ENCODE data around the gene PUS10. TPM values are rescaled to one million over a fixed set of nuclear protein-coding genes. Genes with fewer than 3 reads are reported as not detected.
"Not testable (repeated sequence)": the region's sequence is repeated elsewhere in the genome, so short reads cannot be mapped to it uniquely, and the experiment has no call there.

The PUS10 gene
- total and polyA plus RNA-seq, 2 donors from 2014 or later = 3.0 to 5.7 TPM

- intact Hi-C loops (cut with DNase I) = no loop called here
- Histone ChIP-seq H3K27ac (ENCODE audit: low read depth in 2 of 2, low read length in 2 of 2) (no peak overlapping the region), H3K4me3 (ENCODE audit: low read length in 3 of 3) (no peak overlapping the region), H3K27me3 (ENCODE audit: control insufficient read depth, insufficient read depth, low read length) (no peaks in the 10 kb centered on the region), H3K9ac (ENCODE audit: low read length in 3 of 3) (no peak overlapping the region), H3K9me3 (ENCODE audit: control insufficient read depth in 2 of 3, insufficient read depth in 1 of 3, low read length in 3 of 3) (no peaks in the 10 kb centered on the region), H3K4me1 (ENCODE audit: control insufficient read depth in 2 of 3, insufficient read depth in 2 of 3, low read depth in 1 of 3, low read length in 3 of 3) (no peaks in the 10 kb centered on the region), H3K36me3 (ENCODE audit: control insufficient read depth in 2 of 3, insufficient read depth in 3 of 3, low read length in 3 of 3) (peaks cover 0 to 12% (median 3%) of the 10 kb centered on the region in 3 donors)
- DNase-seq = no peak
- TF ChIP-seq CTCF (IDR thresholded peaks at IDR 0.05; ENCODE audit: borderline replicate concordance, extremely low read depth, insufficient read depth) = no peak
- FAIRE-seq = no peak
These were observed 27.2 kb upstream of the PUS10 start for GRCh38 chr2:61045226-61045625.

DNA sequence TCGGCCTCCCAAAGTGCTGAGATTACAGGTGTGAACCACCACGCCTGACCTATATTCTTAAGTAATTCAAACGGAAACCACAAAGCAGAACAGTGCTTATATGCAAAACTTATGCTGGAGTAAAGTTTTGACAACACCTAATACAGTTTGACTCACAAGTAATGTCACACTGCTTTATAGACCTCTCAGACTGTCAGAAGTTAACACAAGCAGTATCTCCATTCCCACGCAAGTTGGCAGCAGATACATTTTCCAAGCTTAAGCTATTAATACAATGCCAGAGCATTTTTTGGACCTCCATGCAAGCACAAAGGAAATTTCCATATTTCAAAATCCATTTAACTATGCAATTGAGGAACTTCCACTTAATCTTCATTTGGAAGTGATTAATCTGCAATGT is 26.6 kb upstream of the PUS10 start:
- Histone ChIP-seq H3K27ac (ENCODE audit: low read depth in 2 of 2, low read length in 2 of 2) (no peak overlapping the region), H3K9me3 (ENCODE audit: control insufficient read depth in 2 of 3, insufficient read depth in 1 of 3, low read length in 3 of 3) (no peaks in the 10 kb centered on the region), H3K9ac (ENCODE audit: low read length in 3 of 3) (no peak overlapping the region), H3K36me3 (ENCODE audit: control insufficient read depth in 2 of 3, insufficient read depth in 3 of 3, low read length in 3 of 3) (peaks cover 0 to 12% (median 3%) of the 10 kb centered on the region in 3 donors), H3K4me1 (ENCODE audit: control insufficient read depth in 2 of 3, insufficient read depth in 2 of 3, low read depth in 1 of 3, low read length in 3 of 3) (no peaks in the 10 kb centered on the region), H3K27me3 (ENCODE audit: control insufficient read depth, insufficient read depth, low read length) (no peaks in the 10 kb centered on the region), H3K4me3 (ENCODE audit: low read length in 3 of 3) (no peak overlapping the region)
- no peak for TF ChIP-seq CTCF (IDR thresholded peaks at IDR 0.05; ENCODE audit: borderline replicate concordance, extremely low read depth, insufficient read depth)
- intact Hi-C loops (cut with DNase I) = no loop called here
- FAIRE-seq (no peak), DNase-seq (no peak)

GRCh38 chr2:61042807-61043206 is 24.8 kb upstream of the PUS10 start:
- intact Hi-C loops (cut with DNase I) = no loop called here
- no peak overlapping the region for H3K27ac ChIP-seq (ENCODE audit: low read depth in 2 of 2, low read length in 2 of 2)
- H3K4me1 ChIP-seq (ENCODE audit: control insufficient read depth in 2 of 3, insufficient read depth in 2 of 3, low read depth in 1 of 3, low read length in 3 of 3) = no peaks in the 10 kb centered on the region
- DNase-seq (no peak), FAIRE-seq (no peak)
- no peaks in the 10 kb centered on the region for H3K36me3 ChIP-seq (ENCODE audit: control insufficient read depth in 2 of 3, insufficient read depth in 3 of 3, low read length in 3 of 3)
- H3K9ac ChIP-seq (ENCODE audit: low read length in 3 of 3) = no peak overlapping the region
- no peaks in the 10 kb centered on the region for H3K9me3 ChIP-seq (ENCODE audit: control insufficient read depth in 2 of 3, insufficient read depth in 1 of 3, low read length in 3 of 3)
- no peak for TF ChIP-seq CTCF (IDR thresholded peaks at IDR 0.05; ENCODE audit: borderline replicate concordance, extremely low read depth, insufficient read depth)
- no peak overlapping the region for H3K4me3 ChIP-seq (ENCODE audit: low read length in 3 of 3)
- no peaks in the 10 kb centered on the region for H3K27me3 ChIP-seq (ENCODE audit: control insufficient read depth, insufficient read depth, low read length)

GRCh38 chr2:61036643-61037042 is 18.6 kb upstream of the PUS10 start:
- intact Hi-C loops (cut with DNase I); H3K4me3 ChIP-seq (ENCODE audit: low read length in 3 of 3); FAIRE-seq: not testable (repeated sequence)

GRCh38 chr2:61034592-61034991 is 16.5 kb upstream of the PUS10 start:
- DNase-seq; FAIRE-seq; H3K27me3 ChIP-seq (ENCODE audit: control insufficient read depth, insufficient read depth, low read length); H3K9ac ChIP-seq (ENCODE audit: low read length in 3 of 3); H3K9me3 ChIP-seq (ENCODE audit: control insufficient read depth in 2 of 3, insufficient read depth in 1 of 3, low read length in 3 of 3); intact Hi-C loops (cut with DNase I); H3K27ac ChIP-seq (ENCODE audit: low read depth in 2 of 2, low read length in 2 of 2); H3K4me1 ChIP-seq (ENCODE audit: control insufficient read depth in 2 of 3, insufficient read depth in 2 of 3, low read depth in 1 of 3, low read length in 3 of 3); H3K4me3 ChIP-seq (ENCODE audit: low read length in 3 of 3): not testable (repeated sequence)
- H3K36me3 ChIP-seq (ENCODE audit: control insufficient read depth in 2 of 3, insufficient read depth in 3 of 3, low read length in 3 of 3) = peaks cover 15 to 35% (median 19%) of the 10 kb centered on the region in 3 donors

More at GRCh38 chr2:61036643-61037042, 18.6 kb upstream of the PUS10 start:
- not testable (repeated sequence) for H3K9me3 ChIP-seq (ENCODE audit: control insufficient read depth in 2 of 3, insufficient read depth in 1 of 3, low read length in 3 of 3); H3K27me3 ChIP-seq (ENCODE audit: control insufficient read depth, insufficient read depth, low read length); H3K4me1 ChIP-seq (ENCODE audit: control insufficient read depth in 2 of 3, insufficient read depth in 2 of 3, low read depth in 1 of 3, low read length in 3 of 3); H3K27ac ChIP-seq (ENCODE audit: low read depth in 2 of 2, low read length in 2 of 2); DNase-seq; H3K9ac ChIP-seq (ENCODE audit: low read length in 3 of 3)
- H3K36me3 ChIP-seq (ENCODE audit: control insufficient read depth in 2 of 3, insufficient read depth in 3 of 3, low read length in 3 of 3) = peaks cover 15 to 30% (median 15%) of the 10 kb centered on the region in 3 donors

Data from kidney (tissue), 14 donors.